ENCODE measurements around the gene SRSF8.
"Not testable (repeated sequence)": the region's sequence is repeated elsewhere in the genome, so short reads cannot be mapped to it uniquely, and the experiment has no call there.

The SRSF8 gene

DNA sequence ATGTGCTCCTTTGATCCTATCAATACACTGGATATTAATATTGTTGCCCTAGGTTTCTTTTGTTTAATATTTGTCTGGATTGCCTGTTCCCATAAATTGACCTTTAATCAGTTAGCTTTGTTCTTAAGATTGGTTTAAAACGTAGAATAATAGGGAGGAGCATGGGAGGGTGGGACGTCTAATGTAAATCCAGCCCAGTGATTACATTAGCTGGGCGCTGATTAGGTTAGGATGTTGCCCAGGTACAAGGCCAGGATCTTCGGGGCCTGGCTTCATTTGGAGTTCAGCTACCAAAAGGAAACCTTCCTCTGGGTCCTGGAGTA, at the start of gene SRSF8:
TSS of gene SRSF8 (plus strand) at position 204 of the 323 bp plus-strand sequence. CDS start 308 bp downstream, outside the sequence.
- DNase-seq (ENCODE audit: low read depth in 2 of 2), result no peak

DNA sequence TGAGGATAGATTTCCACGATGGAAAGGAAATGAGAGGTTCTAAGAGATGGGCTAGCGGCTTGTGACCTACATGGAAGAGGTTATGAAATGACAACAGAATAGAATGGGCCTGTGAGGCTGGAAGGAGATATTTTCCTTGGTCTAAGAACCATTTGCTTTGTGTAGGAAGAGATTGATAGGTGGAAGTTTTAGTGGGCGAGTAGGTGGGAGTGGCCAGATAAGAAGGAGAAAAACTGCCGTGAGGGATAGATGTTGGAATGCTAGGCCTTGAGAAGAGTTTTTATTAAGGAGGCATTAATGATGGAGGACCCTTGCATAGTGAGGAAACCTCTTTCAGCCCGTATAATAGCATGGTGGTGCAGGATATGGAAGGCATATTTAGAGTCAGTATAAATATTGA, 45.3 kb upstream of the SRSF8 start:
- not testable (repeated sequence) for DNase-seq (ENCODE audit: low read depth in 2 of 2)

- DNase-seq (ENCODE audit: low read depth in 2 of 2), result no peak
These were observed 41.8 kb upstream of the SRSF8 start, which contains the start of gene KDM4E for GRCh38 chr11:95024958-95025357. Gene KDM4E (plus strand): TSS chr11:95025258. CDS start chr11:95025558, 300 bp downstream.

DNA sequence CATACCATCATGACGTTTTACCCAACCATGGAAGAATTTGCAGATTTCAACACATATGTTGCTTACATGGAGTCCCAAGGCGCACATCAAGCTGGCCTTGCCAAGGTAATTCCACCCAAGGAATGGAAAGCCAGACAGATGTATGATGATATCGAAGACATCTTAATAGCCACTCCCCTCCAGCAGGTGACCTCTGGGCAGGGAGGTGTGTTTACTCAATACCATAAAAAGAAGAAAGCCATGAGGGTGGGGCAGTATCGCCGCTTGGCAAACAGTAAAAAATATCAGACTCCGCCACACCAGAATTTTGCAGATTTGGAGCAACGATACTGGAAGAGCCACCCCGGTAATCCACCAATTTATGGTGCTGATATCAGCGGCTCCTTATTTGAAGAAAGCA, 41.1 kb upstream of the SRSF8 start:
- DNase-seq (ENCODE audit: low read depth in 2 of 2), result not testable (repeated sequence)

DNA sequence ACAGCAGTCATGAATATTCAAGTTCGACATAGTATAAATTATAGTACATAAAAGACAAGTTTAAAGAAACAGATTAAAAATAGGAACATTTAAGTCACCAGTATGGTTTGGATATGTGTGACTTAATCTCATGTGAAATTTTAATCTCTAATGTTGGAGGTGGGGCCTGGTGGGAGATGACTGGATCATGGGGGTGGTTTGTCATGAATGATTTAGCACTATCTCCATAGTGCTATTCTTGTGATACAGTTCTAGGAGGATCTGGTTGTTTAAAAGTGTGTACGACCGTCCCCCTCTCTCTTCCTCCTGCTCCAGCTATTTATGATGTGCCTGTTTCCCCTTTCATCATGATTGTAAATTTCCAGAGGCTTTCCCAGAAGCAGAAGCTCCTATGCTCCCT, 38.4 kb upstream of the SRSF8 start:
- no peak for DNase-seq (ENCODE audit: low read depth in 2 of 2)

GRCh38 chr11:95033051-95033450, 33.7 kb upstream of the SRSF8 start:
- DNase-seq (ENCODE audit: low read depth in 2 of 2), result no peak

DNA sequence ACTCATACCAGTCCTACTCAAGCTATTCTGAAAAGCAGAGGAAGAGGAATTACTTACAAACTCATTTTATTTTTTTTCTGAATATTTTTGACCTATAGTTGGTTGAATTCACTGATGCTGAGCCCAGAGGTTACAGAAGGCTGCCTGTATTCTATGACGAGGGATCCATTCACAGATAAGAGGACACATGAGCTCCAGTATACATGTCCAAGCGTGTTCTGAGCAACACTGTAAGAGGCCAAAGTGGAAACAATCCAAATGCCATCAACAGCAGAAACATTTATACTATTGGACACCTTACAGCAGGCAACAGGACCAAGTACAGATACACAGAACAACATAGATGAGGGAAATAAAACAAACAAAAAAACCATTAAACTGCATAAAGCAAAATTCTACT, 31.4 kb upstream of the SRSF8 start:
- no peak for DNase-seq (ENCODE audit: low read depth in 2 of 2)

DNA sequence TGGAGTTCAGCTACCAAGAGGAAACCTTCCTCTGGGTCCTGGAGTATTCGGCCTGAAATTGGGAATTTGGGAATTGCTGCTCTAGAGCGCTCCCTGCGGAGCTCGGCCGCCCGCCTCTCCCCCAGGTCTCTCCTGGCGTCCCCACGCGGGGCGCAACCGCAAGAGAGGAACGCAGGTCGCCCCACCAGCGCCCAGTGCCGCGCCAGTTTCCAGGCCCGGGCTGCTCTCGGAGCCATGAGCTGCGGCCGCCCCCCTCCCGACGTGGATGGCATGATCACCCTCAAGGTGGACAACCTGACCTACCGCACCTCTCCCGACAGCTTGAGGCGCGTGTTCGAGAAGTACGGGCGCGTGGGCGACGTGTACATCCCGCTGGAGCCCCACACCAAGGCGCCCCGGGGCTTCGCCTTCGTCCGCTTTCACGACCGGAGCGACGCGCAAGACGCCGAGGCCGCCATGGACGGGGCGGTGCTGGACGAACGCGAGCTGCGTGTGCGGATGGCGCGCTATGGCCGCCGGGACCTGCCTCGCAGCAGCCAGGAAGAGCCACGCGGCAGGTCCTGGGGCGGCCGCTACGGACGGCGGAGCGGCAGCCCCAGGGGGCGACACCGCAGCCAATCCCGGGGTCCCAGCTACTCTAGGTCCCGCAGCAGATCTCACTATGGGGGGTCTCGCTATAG, 29.2 kb upstream of the SRSF8 start:
- DNase-seq (ENCODE audit: low read depth in 2 of 2), result not testable (repeated sequence)

DNA sequence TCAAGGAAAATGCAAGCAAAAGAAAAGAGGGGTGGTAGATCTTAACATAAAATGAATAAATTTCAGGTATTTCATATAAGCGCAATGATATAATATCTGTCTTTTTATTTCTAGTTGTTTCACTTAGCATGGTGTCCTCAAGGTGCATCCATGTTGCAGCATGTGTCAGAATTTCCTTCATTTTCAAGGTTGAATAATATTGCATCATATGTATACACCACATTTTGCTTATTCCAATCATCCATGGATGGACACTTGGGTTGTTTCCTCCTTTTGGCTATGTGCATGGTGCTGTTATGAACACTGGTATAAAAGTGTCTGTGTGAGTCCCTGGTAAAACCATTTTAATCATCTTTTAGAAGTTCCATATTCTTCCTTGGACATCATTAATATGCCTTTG, 24.5 kb upstream of the SRSF8 start:
- no peak for DNase-seq (ENCODE audit: low read depth in 2 of 2)

DNA sequence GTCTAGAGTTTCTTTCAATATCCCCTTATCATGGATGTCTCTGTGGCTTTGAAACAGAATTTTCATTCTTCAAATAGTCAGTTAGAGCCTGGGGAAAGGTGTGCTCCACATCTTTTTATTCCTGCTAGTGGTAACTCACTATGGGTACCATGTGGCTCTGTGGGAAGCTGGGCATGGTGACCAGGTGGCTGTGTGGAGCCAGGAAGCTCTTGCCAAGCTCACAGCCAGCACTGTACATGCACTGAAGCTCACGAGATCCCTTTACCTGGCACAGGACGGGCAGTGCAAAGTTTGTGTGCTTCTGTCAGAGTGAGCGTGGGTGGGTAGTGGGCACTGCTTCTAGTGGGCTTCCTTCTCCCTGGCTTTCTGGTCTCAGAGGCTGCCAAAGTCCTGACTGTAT, 23.8 kb upstream of the SRSF8 start:
- DNase-seq (ENCODE audit: low read depth in 2 of 2), result no peak

DNA sequence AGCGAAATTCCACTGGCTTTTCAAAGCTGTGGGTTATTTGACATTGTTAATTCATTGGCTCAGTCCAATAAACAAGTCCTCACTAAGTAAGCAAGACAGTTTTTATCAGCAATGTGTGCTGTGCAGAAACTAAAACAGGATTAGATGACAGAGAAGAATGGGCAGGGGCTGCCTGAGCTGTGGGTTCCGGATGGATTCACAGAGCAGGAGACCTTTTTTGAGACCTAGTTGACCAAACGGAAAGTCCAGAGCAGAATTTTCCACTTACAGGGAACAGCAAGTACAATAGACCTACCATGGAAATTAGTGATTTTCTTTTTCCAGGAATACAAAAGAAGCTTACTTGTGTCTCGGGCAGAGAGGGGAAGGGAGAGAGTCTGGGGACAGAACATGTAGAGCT, 22.7 kb upstream of the SRSF8 start:
- DNase-seq (ENCODE audit: low read depth in 2 of 2), result no peak

- DNase-seq (ENCODE audit: low read depth in 2 of 2), result no peak
These were observed 20.9 kb upstream of the SRSF8 start for GRCh38 chr11:95045812-95046211.

DNA sequence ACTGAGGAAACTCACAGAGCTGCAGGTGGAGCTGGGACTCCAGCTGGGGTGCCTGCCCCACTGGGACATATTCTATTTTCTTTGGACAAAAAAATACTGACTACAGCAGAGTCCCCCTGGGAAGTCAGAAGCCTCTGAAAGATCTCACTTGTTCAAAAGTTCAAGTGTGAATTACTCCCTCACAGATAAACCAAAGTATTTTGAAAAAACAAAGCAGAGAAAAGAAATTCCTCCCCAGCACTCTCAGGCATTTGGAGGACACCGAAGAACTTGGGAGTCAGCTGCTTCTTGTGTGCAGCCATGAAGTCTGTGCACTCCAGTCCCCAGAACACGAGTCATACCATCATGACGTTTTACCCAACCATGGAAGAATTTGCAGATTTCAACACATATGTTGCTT, 17.6 kb upstream of the SRSF8 start, which contains the start of gene KDM4F:
TSS of gene KDM4F (plus strand) at position 301 of the 400 bp plus-strand sequence.
- not testable (repeated sequence) for DNase-seq (ENCODE audit: low read depth in 2 of 2)

DNA sequence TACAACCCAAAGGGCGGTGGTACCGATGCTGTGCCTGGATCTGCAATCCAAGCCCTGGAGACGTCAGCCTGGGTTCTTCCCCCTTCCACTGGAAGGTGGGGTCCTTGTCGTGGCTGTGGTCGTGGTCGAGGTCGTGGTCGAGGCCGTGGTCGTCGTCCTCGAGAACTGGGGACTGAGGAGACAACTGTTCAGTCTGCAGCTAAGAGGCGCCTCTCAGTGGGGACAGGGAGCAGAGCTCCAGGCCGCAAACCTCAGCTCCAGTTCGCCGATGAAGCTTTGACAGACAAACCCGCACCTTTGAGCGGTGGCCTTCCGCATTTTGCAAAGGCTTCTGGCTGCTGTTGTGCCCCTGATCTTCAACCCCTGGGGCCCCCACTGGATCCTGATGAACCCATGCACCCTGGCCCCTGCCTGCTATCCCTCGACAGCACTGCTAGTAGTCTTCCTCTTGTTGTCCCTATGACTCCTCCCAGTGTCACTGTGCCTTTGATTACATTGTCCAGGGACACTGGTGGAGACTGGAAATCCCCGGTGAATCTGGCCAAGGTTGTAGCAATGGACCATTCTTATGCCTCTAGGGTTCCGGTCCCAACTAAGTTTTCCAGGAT, 16.0 kb upstream of the SRSF8 start:
- no peak for DNase-seq (ENCODE audit: low read depth in 2 of 2)

GRCh38 chr11:95054356-95054755, 12.4 kb upstream of the SRSF8 start:
- DNase-seq (ENCODE audit: low read depth in 2 of 2), result no peak

- DNase-seq (ENCODE audit: low read depth in 2 of 2), result no peak
These were observed 11.3 kb upstream of the SRSF8 start for GRCh38 chr11:95055283-95055897.

- DNase-seq (ENCODE audit: low read depth in 2 of 2), result no peak
These were observed 8.8 kb upstream of the SRSF8 start for GRCh38 chr11:95057959-95058358.

- peak; percentile 20 to 26 for DNase-seq (ENCODE audit: low read depth in 2 of 2)
These were observed 8.1 kb upstream of the SRSF8 start for GRCh38 chr11:95058621-95059020.

GRCh38 chr11:95059046-95059445, 7.7 kb upstream of the SRSF8 start:
- DNase-seq (ENCODE audit: low read depth in 2 of 2), result no peak

DNA sequence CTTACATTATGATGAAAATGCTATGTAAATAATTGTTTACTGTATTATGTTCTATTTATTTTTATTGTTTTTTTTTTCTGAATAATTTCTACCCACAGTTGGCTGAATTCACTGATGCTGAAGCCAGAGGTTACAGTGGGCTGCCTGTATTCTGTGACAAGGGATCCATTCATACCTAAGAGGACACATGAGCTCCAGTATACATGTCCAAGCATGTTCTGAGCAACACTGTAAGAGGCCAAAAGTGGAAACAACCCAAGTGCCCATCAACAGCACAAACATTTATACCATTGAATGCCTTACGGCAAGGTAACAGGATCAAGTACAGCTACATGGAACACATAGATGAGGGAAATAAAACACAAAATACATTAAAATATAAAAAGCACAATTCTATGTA, 1.4 kb upstream of the SRSF8 start:
- no peak for DNase-seq (ENCODE audit: low read depth in 2 of 2)

DNA sequence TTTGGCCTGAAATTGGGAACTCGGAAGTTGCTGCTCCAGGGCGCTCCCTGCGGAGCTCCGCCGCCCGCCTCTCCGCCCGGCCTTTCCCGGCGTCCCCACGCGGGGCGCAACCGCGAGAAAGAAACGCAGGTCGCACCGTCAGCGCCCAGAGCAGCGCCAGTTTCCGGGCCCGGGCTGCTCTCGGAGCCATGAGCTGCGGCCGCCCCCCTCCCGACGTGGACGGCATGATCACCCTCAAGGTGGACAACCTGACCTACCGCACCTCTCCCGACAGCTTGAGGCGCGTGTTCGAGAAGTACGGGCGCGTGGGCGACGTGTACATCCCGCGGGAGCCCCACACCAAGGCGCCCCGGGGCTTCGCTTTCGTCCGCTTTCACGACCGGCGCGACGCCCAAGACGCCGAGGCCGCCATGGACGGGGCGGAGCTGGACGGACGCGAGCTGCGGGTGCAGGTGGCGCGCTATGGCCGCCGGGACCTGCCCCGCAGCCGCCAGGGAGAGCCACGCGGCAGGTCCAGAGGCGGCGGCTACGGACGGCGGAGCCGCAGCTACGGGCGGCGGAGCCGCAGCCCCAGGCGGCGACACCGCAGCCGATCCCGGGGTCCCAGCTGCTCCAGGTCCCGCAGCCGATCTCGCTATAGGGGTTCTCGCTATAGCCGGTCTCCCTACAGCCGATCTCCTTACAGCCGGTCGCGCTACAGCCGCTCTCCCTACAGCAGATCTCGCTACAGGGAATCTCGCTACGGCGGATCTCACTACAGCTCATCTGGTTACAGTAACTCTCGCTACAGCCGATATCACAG, 521 bp downstream of the SRSF8 start:
- DNase-seq (ENCODE audit: low read depth in 2 of 2), result peak; percentile 48 to 49

DNA sequence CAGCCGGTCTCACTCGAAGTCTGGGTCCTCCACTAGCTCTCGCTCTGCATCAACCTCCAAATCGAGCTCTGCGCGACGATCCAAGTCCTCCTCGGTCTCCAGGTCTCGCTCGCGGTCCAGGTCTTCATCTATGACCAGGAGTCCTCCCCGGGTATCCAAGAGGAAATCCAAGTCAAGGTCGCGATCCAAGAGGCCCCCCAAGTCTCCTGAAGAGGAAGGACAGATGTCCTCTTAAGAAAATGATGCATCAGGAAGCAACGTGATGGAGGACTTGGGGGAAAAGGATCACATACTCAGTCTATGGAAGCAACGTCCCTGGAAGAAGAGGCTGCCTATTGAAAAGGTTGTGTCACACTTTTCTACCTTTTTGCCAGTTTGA, 1.1 kb downstream of the SRSF8 start:
- no peak for DNase-seq (ENCODE audit: low read depth in 2 of 2)

Measured in fibroblast of skin of left quadriceps (primary cell).